Putamen (tissue), 1 donor: Measurements from ENCODE around the gene NAA35.
"Not testable (repeated sequence)": the region's sequence is repeated elsewhere in the genome, so short reads cannot be mapped to it uniquely, and the experiment has no call there.

Source experiments
- DNase-seq: peaks from one replicate; pipeline ENCODE4 v3.0.0-alpha.2; 2016; ENCODE audit warnings: low spot score

NAA35 gene

DNA sequence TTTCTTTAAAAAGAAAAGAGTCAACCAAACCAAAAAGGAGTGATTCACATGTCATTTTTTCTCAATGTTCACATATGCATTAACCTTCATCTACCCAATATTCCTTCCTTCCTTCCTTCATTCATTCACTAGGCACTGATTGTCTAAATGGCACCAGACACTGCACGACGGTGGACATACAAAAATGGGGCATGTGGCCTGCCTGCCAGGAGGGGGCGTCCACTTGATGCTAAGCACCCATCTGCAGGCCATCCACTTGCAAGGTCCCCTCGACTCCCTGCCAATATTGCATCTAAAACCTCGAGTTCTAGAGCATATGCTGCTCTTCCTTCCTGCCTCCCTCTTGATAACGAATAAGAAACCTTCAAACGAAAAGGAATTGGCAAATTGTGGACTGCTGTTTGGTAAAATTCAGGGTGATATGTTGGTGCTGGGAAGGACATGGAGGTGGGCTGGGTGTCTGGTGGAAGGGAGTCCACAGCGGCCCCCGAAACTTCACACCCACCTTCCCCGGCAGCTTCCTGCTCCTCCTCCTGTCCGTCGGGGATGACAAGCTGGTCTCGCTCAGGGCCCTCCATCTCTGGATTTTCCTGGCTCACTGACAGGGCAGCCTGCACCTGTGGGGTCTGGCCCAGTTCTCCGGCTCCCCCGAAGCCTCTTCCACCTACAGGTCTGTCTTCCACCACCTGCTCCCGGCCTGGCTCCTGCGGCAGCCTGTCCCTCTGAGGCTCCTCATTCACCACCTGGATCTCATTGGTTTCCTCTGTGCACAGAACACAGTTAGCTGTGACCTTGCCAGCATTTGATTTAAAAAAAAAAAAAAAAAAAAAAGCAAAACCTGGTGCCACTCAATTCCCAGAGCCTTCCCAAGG, 94.2 kb downstream of the NAA35 start:
- DNase-seq, result no peak

- no peak for DNase-seq
Observed at GRCh38 chr9:86035827-86036440, 95.0 kb downstream of the NAA35 start.

DNA sequence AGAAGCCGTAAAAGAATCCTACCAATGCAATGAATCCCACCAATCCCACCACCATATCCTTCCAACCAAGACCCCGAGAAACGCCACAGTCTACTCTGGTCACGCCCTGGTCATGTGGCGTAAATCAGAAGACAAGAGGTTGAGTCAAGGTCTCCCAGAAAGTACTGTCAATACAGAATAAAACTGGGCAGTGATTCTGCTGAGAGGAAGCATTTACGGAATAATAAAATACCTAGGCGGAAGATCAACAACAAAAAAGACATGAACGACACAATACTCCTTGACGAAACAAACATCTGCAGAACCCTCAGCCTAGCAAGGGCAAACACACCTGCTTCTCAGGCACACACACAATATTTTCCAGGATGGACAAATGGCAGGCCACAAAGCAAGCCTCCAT, 95.6 kb downstream of the NAA35 start:
- no peak for DNase-seq

GRCh38 chr9:86039991-86040860, 99.3 kb downstream of the NAA35 start:
- no peak for DNase-seq

DNA sequence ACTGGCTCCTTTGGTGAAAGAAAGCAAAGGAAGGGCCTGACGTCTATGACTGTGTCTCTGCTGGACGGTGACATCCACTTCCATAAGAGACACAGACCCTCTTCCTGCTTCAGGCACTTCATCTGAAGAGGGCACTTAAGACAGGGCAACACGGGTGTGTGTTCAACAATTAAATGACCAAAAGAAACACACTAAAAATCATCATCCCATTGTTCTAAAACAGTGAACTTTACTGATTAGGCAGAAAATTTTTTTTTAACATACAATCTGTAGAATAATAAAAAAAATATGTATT, 99.9 kb downstream of the NAA35 start:
- no peak for DNase-seq

GRCh38 chr9:86041311-86041741, 100.4 kb downstream of the NAA35 start:
- DNase-seq, result no peak

- DNase-seq, result no peak
Observed at GRCh38 chr9:86042199-86042978, 101.4 kb downstream of the NAA35 start.

GRCh38 chr9:86043586-86043985, 102.6 kb downstream of the NAA35 start:
- DNase-seq, result no peak

DNA sequence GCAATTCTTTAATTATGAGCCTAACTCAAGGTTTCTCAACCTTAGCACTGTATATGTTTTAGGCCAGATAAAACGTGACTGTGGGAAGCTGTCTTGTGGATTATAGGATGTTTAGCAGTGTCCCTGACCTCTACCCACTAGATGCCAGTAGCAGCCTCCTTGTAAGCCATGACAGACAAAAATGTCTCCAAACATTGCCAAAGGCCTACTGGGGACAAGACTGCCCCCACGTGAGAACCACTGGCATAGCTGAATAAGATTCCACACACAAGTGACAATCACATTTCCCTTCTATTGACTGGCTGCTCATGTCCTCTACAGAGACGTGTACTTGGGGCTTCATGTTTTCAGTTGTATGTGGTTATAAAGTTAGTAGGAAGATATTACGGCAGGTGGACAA, 103.1 kb downstream of the NAA35 start:
- DNase-seq, result no peak

- no peak for DNase-seq
Observed at GRCh38 chr9:86045654-86046053, 104.7 kb downstream of the NAA35 start.

GRCh38 chr9:86046071-86046636, 105.2 kb downstream of the NAA35 start:
- no peak for DNase-seq

- no peak for DNase-seq
Observed at GRCh38 chr9:86046930-86047341, 106.0 kb downstream of the NAA35 start.

GRCh38 chr9:86047361-86047760, 106.4 kb downstream of the NAA35 start:
- DNase-seq, result no peak

DNA sequence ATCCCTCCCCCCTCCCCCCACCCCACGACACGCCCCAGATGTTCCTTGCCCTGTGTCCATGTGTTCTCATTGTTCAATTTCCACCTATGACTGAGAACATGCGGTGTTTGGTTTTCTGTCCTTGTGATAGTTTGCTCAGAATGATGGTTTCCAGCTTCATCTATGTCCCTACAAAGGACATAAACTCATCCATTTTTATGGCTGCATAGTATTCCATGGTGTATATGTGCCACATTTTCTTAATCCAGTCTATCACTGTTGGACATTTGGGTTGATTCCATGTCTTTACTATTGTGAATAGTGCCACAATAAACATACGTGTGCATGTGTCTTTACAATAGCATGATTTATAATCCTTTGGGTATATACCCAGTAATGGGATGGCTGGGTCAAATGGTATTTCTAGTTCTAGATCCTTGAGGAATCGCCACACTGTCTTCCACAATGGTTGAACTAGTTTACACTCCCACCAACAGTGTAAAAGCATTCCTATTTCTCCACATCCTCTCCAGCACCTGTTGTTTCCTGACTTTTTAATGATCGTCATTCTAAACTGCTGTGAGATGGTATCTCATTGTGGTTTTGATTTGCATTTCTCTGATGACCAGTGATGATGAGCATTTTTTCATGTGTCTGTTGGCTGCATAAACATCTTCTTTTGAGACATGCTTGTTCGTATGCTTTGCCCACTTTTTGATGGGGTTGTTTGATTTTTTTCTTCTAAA, 107.2 kb downstream of the NAA35 start:
- DNase-seq, result not testable (repeated sequence)

- no peak for DNase-seq
Observed at GRCh38 chr9:86052556-86053468, 111.9 kb downstream of the NAA35 start.

DNA sequence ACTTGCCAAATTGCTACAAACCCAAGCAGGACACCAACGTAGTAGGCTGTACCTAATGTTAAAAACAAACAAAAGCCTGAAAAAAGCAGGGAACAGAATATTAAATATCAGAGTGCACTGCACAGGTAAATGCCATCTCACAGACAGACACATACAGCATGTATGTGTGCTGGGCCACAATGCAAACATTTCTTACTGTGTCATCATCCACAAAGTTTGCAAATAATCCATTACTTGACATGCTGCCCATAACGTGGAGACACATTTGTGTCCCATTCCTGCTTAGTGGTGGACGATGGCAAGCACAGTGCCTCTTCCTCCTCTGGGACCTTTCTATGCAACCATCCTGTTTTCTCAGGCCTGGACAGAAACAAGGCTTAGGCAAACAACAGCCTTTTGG, 113.7 kb downstream of the NAA35 start:
- no peak for DNase-seq

GRCh38 chr9:86057491-86057890, 116.5 kb downstream of the NAA35 start:
- no peak for DNase-seq

DNA sequence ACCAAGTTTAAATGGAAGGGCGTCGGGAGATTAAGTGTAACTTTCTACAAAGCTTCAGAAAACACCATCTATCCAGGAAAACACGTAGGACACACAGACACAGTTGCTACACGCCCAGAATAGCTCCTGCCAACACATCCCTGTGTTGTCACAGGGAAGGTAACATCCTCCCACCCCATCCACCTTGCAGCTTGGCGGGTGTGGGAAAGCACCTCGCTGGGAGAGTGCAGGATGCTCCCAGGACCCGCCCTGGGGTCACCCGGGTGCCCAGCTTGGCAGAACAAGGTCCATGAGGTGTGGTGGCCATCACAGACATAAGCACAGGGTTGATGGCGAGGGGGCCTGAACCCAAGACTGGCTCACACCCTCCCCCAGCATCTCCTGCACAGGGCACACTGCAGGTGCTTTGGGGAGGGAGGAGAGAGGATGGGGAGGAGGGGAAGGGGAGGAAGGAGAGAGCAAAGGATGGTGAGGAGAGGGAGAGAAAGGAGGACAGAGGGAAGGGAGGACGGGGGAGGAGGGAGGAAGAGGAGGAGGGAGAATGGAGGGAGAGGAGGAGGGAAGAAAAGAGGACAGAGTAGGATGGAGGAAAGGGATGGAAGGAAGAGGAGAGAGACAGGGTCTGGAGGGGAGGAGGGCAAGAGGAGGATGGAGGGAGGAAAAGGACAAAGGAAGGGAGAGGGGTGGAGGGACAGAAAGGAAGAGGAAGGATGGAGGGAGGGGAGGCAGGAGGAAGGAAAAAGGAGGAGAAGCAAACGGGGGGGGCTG, 121.2 kb downstream of the NAA35 start:
- no peak for DNase-seq
